KMS-11 (cell line): ENCODE results near the gene XIRP1.
A peak's percentile ranks its signal among the peaks of the same experiment; 100 is the strongest.

Experiments
- H2AFZ ChIP-seq: fragments of 200-600 bp; sonication (generic); 2 replicates; pipeline ENCODE4 v1.6.1; 2016; ENCODE audit warnings: antibody characterized with exemption, mixed run types, low read depth
- H3K27ac ChIP-seq: fragments of 200-600 bp; sonication (generic); 2 replicates; pipeline ENCODE4 v1.6.1; 2016; ENCODE audit warnings: mild to moderate bottlenecking, mixed run types
- H3K27me3 ChIP-seq: fragments of 200-600 bp; sonication (generic); 2 replicates; pipeline ENCODE4 v1.6.1; 2017; ENCODE audit warnings: mild to moderate bottlenecking, low read depth, mixed run types, moderate library complexity; ENCODE audit not compliant: insufficient read depth
- H3K36me3 ChIP-seq: fragments of 200-600 bp; sonication (generic); 2 replicates; pipeline ENCODE4 v1.6.1; 2017; ENCODE audit warnings: mild to moderate bottlenecking, mixed run types; ENCODE audit not compliant: insufficient read depth
- H3K4me1 ChIP-seq: fragments of 200-600 bp; sonication (generic); 2 replicates; pipeline ENCODE4 v1.6.1; 2016; ENCODE audit warnings: mild to moderate bottlenecking, low read depth, mixed run types; ENCODE audit not compliant: poor library complexity, severe bottlenecking
- H3K4me2 ChIP-seq: fragments of 200-600 bp; sonication (generic); 2 replicates; pipeline ENCODE4 v1.7.0; 2016; ENCODE audit warnings: mild to moderate bottlenecking, mixed run types
- H3K4me3 ChIP-seq: fragments of 200-600 bp; sonication (generic); IDR thresholded peaks from 2 replicates; pipeline ENCODE4 v1.6.1; 2017; ENCODE audit warnings: low read depth, low read length, mixed read lengths; ENCODE audit not compliant: insufficient read depth
- H3K79me2 ChIP-seq: fragments of 200-600 bp; sonication (generic); 2 replicates; pipeline ENCODE4 v1.6.1; 2016; ENCODE audit warnings: low read depth, mixed run types; ENCODE audit not compliant: insufficient read depth
- H3K9ac ChIP-seq: fragments of 200-600 bp; sonication (generic); 2 replicates; pipeline ENCODE4 v1.6.1; 2016; ENCODE audit warnings: mild to moderate bottlenecking, mixed run types
- H4K20me1 ChIP-seq: fragments of 200-600 bp; sonication (generic); 2 replicates; pipeline ENCODE4 v1.6.1; 2016; ENCODE audit warnings: mild to moderate bottlenecking, mixed run types; ENCODE audit not compliant: insufficient read depth
- CTCF ChIP-seq: fragments of 200-600 bp; sonication (generic); conservative IDR thresholded peaks from 2 replicates; pipeline ENCODE4 v1.6.1; 2017; ENCODE audit warnings: low read depth, mild to moderate bottlenecking, antibody characterized with exemption, low read length, moderate library complexity, mixed read lengths

XIRP1 gene

DNA sequence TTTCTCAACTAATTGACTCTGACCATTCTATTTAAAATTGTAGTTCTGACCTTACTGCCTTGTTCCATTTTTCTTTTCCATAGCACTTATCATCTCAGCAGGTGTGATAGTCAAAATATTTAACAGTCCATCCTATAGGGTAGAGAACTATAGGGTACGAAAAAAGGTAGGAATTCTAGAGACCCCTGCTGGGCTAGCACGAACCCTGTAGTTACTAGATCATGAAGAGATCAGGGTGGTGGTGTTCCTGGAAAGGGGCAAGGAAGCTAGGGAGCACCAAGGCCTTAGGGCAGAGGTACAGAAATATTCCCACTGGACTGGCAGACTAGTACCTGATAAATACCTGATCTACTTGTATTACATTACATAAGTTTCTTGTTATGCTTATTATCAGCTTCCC, 31.9 kb upstream of the XIRP1 start:
- H4K20me1 ChIP-seq, result no peaks in the 10 kb centered on the region
- peaks cover 37% of the 10 kb centered on the region for H3K4me1 ChIP-seq
- H3K9ac ChIP-seq, result no peak overlapping the region
- H2AFZ ChIP-seq, result no peak overlapping the region
- no peaks in the 10 kb centered on the region for H3K79me2 ChIP-seq
- TF ChIP-seq CTCF, result no peak
- H3K36me3 ChIP-seq, result no peaks in the 10 kb centered on the region
- H3K4me3 ChIP-seq, result no peak overlapping the region
- H3K27me3 ChIP-seq, result no peaks in the 10 kb centered on the region
- no peak overlapping the region for H3K4me2 ChIP-seq
- H3K27ac ChIP-seq, result no peak overlapping the region

DNA sequence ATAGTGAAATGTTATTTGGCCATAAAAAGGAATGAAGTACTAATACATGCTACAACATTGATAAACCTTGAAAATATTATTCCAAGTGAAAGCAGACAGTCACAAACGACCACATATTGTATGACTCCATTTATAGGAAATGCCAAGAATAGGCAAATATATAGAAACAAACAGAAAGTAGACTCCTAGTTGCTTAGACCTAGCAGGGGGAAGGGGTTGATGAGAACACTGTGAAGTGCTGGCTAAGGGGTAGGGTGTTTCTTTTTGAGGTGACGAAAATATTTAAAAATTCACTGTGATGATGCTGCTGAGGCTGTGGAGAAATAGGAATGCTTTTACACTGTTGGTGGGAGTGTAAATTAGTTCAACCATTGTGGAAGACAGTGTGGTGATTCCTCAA, 30.5 kb upstream of the XIRP1 start:
- no peaks in the 10 kb centered on the region for H4K20me1 ChIP-seq
- no peaks in the 10 kb centered on the region for H3K79me2 ChIP-seq
- no peak overlapping the region for H2AFZ ChIP-seq
- no peak overlapping the region for H3K27ac ChIP-seq
- H3K4me2 ChIP-seq, result no peak overlapping the region
- H3K36me3 ChIP-seq, result no peaks in the 10 kb centered on the region
- TF ChIP-seq CTCF, result no peak
- no peak overlapping the region for H3K9ac ChIP-seq
- peaks cover 50% of the 10 kb centered on the region for H3K4me1 ChIP-seq
- no peak overlapping the region for H3K4me3 ChIP-seq
- H3K27me3 ChIP-seq, result no peaks in the 10 kb centered on the region

DNA sequence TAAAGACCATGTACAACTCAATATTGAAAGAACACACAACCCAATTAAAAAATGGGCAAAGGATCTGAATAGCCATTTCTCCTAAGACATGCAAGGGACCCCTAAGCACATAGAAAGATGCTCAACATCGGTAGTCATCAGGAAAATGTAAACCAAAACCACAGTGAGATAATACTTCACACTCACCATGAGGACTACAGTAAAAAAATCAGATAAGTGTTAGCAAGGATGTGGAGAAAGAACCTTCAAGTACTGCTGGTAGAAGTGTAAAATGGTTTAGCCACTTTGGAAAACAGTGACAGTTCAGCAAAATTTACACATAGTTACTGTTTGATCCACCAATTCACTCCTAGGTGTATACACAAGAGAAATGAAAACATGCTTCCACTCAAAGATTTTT, 30.1 kb upstream of the XIRP1 start:
- Histone ChIP-seq H3K36me3 (no peaks in the 10 kb centered on the region), H2AFZ (no peak overlapping the region), H3K4me1 (peaks cover 55% of the 10 kb centered on the region), H3K27ac (no peak overlapping the region), H3K4me2 (peak overlapping the region; percentile 23; the same call in 1 of the 2 replicates), H3K79me2 (no peaks in the 10 kb centered on the region), H3K9ac (no peak overlapping the region), H3K4me3 (no peak overlapping the region), H4K20me1 (no peaks in the 10 kb centered on the region), H3K27me3 (no peaks in the 10 kb centered on the region)
- no peak for TF ChIP-seq CTCF

DNA sequence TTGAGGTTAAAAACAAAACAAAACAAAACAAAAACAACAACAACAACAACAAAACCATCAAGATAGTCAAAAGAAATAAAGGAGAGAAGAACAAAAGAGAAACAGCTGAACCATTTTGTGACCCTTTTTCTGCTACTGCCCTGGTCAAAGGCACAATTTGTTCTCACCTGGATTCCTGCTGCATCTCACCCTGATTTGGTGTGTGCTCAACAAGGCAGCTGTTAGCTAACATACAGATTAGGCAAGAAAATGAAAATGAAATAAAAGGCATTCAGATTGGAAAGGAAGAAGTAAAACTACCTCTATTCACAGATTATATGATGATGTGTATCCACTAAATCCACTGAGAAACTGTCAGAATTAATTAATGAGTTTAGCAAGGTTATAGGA, 28.7 kb upstream of the XIRP1 start:
- no peak for TF ChIP-seq CTCF
- peak overlapping the region; percentile 71 for H3K27ac ChIP-seq
- no peaks in the 10 kb centered on the region for H3K79me2 ChIP-seq
- H3K4me2 ChIP-seq, result peak overlapping the region; percentile 23
- no peaks in the 10 kb centered on the region for H3K36me3 ChIP-seq
- H4K20me1 ChIP-seq, result no peaks in the 10 kb centered on the region
- H3K4me3 ChIP-seq, result no peak overlapping the region
- no peaks in the 10 kb centered on the region for H3K27me3 ChIP-seq
- peaks cover 68% of the 10 kb centered on the region for H3K4me1 ChIP-seq
- H2AFZ ChIP-seq, result peak overlapping the region; percentile 44
- peak overlapping the region; percentile 30; the same call in 1 of the 2 replicates for H3K9ac ChIP-seq
